MM.1S (cell line): ENCODE data around the gene CTTN.
"Not testable (repeated sequence)": the region's sequence is repeated elsewhere in the genome, so short reads cannot be mapped to it uniquely, and the experiment has no call there.

ENCODE experiments used
- DNase-seq: peaks from one replicate; pipeline ENCODE4 v3.0.0-alpha.2; 2015
- H2AFZ ChIP-seq: fragments of 300-600 bp; sonication (generic); 2 replicates; pipeline ENCODE4 v1.6.0; 2016; ENCODE audit warnings: antibody characterized with exemption, low read length
- H3F3A ChIP-seq: fragments of 300-600 bp; sonication (generic); 2 replicates; pipeline ENCODE4 v1.6.1; 2016; ENCODE audit warnings: mild to moderate bottlenecking, antibody characterized with exemption, low read length, moderate library complexity, mixed read lengths; ENCODE audit not compliant: insufficient read depth
- H3K27ac ChIP-seq: fragments of 300-600 bp; sonication (generic); 2 replicates; pipeline ENCODE4 v1.5.1; 2016; ENCODE audit warnings: mild to moderate bottlenecking, low read length
- H3K27me3 ChIP-seq: fragments of 300-600 bp; sonication (generic); replicated peaks from 2 replicates; pipeline ENCODE4 v1.6.0; 2016; ENCODE audit warnings: low read length; ENCODE audit not compliant: insufficient read depth
- H3K36me3 ChIP-seq: fragments of 300-600 bp; sonication (generic); replicated peaks from 2 replicates; pipeline ENCODE4 v1.6.1; 2016; ENCODE audit warnings: mild to moderate bottlenecking, low read length, mixed read lengths; ENCODE audit not compliant: insufficient read depth
- H3K4me1 ChIP-seq: fragments of 300-600 bp; sonication (generic); 2 replicates; pipeline ENCODE4 v1.6.1; 2016; ENCODE audit warnings: low read length, mixed read lengths
- H3K4me2 ChIP-seq: fragments of 300-600 bp; sonication (generic); 2 replicates; pipeline ENCODE4 v1.6.0; 2016; ENCODE audit warnings: low read depth, low read length
- H3K4me3 ChIP-seq: fragments of 300-600 bp; sonication (generic); 2 replicates; pipeline ENCODE4 v1.5.1; 2016; ENCODE audit warnings: low read length, mixed read lengths
- H3K79me2 ChIP-seq: fragments of 300-600 bp; sonication (generic); 2 replicates; pipeline ENCODE4 v1.6.1; 2016; ENCODE audit warnings: mixed run types, low read length, mixed read lengths
- H3K9ac ChIP-seq: fragments of 300-600 bp; sonication (generic); 2 replicates; pipeline ENCODE4 v1.6.1; 2016; ENCODE audit warnings: low read length, mixed read lengths
- H3K9me2 ChIP-seq: fragments of 300-600 bp; sonication (generic); replicated peaks from 2 replicates; pipeline ENCODE4 v1.6.1; 2016; ENCODE audit warnings: mild to moderate bottlenecking, low read length, mixed read lengths; ENCODE audit not compliant: insufficient read depth
- H3K9me3 ChIP-seq: fragments of 300-600 bp; sonication (generic); replicated peaks from 2 replicates; pipeline ENCODE4 v1.6.1; 2016; ENCODE audit warnings: mild to moderate bottlenecking, low read length, mixed read lengths; ENCODE audit not compliant: insufficient read depth
- H4K20me1 ChIP-seq: fragments of 300-600 bp; sonication (generic); 2 replicates; pipeline ENCODE4 v1.6.1; 2016; ENCODE audit warnings: mild to moderate bottlenecking, low read length, moderate library complexity, mixed read lengths; ENCODE audit not compliant: insufficient read depth
- CTCF ChIP-seq: fragments of 300-600 bp; sonication (generic); IDR thresholded peaks from 2 replicates; pipeline ENCODE4 v1.5.1; 2016; ENCODE audit warnings: antibody characterized with exemption, low read length, mixed read lengths
- EZH2 ChIP-seq: fragments of 300-600 bp; sonication (generic); optimal IDR thresholded peaks from 2 replicates; pipeline ENCODE3; 2017; ENCODE audit warnings: low read depth, mild to moderate bottlenecking, antibody characterized with exemption, low read length, mixed read lengths
- EZH2phosphoT487 ChIP-seq: fragments of 300-600 bp; sonication (generic); IDR thresholded peaks from 2 replicates; pipeline ENCODE4 v1.6.1; 2018; ENCODE audit warnings: antibody characterized with exemption, low read length

CTTN gene

GRCh38 chr11:70454197-70454767 lies 56.0 kb downstream of the CTTN start:
- Histone ChIP-seq H3K27ac (no peak overlapping the region), H3F3A (no peaks in the 10 kb centered on the region), H3K9me2 (no peaks in the 10 kb centered on the region), H3K4me2 (no peak overlapping the region), H3K27me3 (peaks cover 66% of the 10 kb centered on the region), H3K9ac (no peak overlapping the region), H3K4me3 (no peak overlapping the region), H4K20me1 (no peaks in the 10 kb centered on the region), H3K36me3 (no peaks in the 10 kb centered on the region), H3K9me3 (no peaks in the 10 kb centered on the region), H3K4me1 (no peaks in the 10 kb centered on the region), H2AFZ (no peak overlapping the region), H3K79me2 (no peaks in the 10 kb centered on the region)
- TF ChIP-seq EZH2phosphoT487: no peak
- TF ChIP-seq EZH2: no peak
- TF ChIP-seq CTCF: no peak
- DNase-seq: no peak

- not testable (repeated sequence) for H3K4me2 ChIP-seq, H3K4me3 ChIP-seq, H2AFZ ChIP-seq, H3K9me2 ChIP-seq, H3K79me2 ChIP-seq, DNase-seq, H4K20me1 ChIP-seq, H3F3A ChIP-seq, H3K4me1 ChIP-seq, H3K9me3 ChIP-seq, H3K27ac ChIP-seq, H3K9ac ChIP-seq, H3K36me3 ChIP-seq
- peaks cover 69% of the 10 kb centered on the region for H3K27me3 ChIP-seq
These were observed 56.5 kb downstream of the CTTN start for GRCh38 chr11:70454811-70455210.

- H3K9me2 ChIP-seq: no peaks in the 10 kb centered on the region
- no peak overlapping the region for H3K4me2 ChIP-seq
- no peak for TF ChIP-seq EZH2phosphoT487
- no peak for TF ChIP-seq CTCF
- TF ChIP-seq EZH2: no peak
- H3K27me3 ChIP-seq: peaks cover 68% of the 10 kb centered on the region
- H3K4me3 ChIP-seq: no peak overlapping the region
- no peaks in the 10 kb centered on the region for H3K36me3 ChIP-seq
- no peak overlapping the region for H3K27ac ChIP-seq
- H4K20me1 ChIP-seq: no peaks in the 10 kb centered on the region
- H3K9ac ChIP-seq: no peak overlapping the region
- DNase-seq: no peak
- no peaks in the 10 kb centered on the region for H3F3A ChIP-seq
- H3K79me2 ChIP-seq: no peaks in the 10 kb centered on the region
- no peaks in the 10 kb centered on the region for H3K4me1 ChIP-seq
- H2AFZ ChIP-seq: no peak overlapping the region
- no peaks in the 10 kb centered on the region for H3K9me3 ChIP-seq
These were observed 57.0 kb downstream of the CTTN start for GRCh38 chr11:70455354-70455753.

GRCh38 chr11:70456921-70457532 lies 58.7 kb downstream of the CTTN start:
- Histone ChIP-seq H3K9me3 (no peaks in the 10 kb centered on the region), H3F3A (no peaks in the 10 kb centered on the region), H3K9me2 (no peaks in the 10 kb centered on the region), H3K27ac (no peak overlapping the region), H3K36me3 (no peaks in the 10 kb centered on the region), H3K9ac (no peak overlapping the region), H4K20me1 (no peaks in the 10 kb centered on the region), H3K4me3 (no peak overlapping the region), H3K79me2 (no peaks in the 10 kb centered on the region), H2AFZ (no peak overlapping the region), H3K4me1 (no peaks in the 10 kb centered on the region), H3K27me3 (peaks cover 80% of the 10 kb centered on the region), H3K4me2 (no peak overlapping the region)
- no peak for DNase-seq
- TF ChIP-seq CTCF (no peak), EZH2 (no peak), EZH2phosphoT487 (no peak)
